ENCODE measurements around the gene ARMC9. TPM values are rescaled to one million over a fixed set of nuclear protein-coding genes. Genes with fewer than 3 reads are reported as not detected.

The ARMC9 gene
- total RNA-seq, 4 donors from 2014 or later: 11.5 to 59.5 (median 14.4) TPM

DNA sequence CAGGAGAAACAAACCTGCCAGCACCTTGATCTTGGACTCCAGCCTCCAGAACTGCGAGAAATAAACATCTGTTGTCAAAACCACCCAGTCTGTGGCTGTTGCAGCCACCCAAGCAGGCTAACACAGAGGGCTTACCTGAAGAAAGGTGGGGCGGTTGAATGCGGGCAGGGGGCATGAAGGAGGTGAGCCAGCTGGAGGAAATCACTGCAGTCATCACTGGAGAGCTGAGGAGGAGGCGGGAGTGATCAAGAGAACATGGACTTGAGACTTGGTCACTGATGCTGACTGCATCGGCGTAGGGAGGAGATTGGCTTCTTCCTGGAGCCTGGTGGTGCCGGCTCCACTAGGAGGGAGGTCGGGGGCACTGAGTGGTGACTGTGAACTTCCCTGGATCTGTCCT lies 14.6 kb upstream of the ARMC9 start:
- intact Hi-C loops (cut with DNase I; ENCODE audit: low total_unique reads) (no loop called here), in situ Hi-C loops (cut with MboI; ENCODE audit: low pct_ligation_motif_present in 1 of 4, low pct_unique_long_range_greater_than_20kb in 1 of 4, low sequenced_read_pairs in 3 of 4) (no loop called here)
- 90 to 92% methylated on average over 6 to 8 of the region's 8 CpGs for WGBS, 2 donors (ENCODE audit: low coverage in 1 of 2)
- Histone ChIP-seq H3K36me3 (no peaks in the 10 kb centered on the region), H3K4me1 (peaks cover 0 to 2% (median 0%) of the 10 kb centered on the region in 4 donors), H3K27ac (no peak overlapping the region), H3K27me3 (no peaks in the 10 kb centered on the region), H3K9me3 (no peaks in the 10 kb centered on the region), H3K4me3 (no peak overlapping the region)
- no peak for DNase-seq
- no peak for TF ChIP-seq EP300 (IDR thresholded peaks at IDR 0.05; ENCODE audit: low read depth)
- TF ChIP-seq POLR2AphosphoS5 (IDR thresholded peaks at IDR 0.05): no peak
- TF ChIP-seq CTCF (IDR thresholded peaks at IDR 0.05): no peak
- no peak for TF ChIP-seq POLR2A (IDR thresholded peaks at IDR 0.05)

- H3K4me1 ChIP-seq: peaks cover 0 to 2% (median 0%) of the 10 kb centered on the region in 4 donors
- intact Hi-C loops (cut with DNase I; ENCODE audit: low total_unique reads): no loop called here
- WGBS, 2 donors (ENCODE audit: low coverage in 1 of 2): 95% methylated on average over 4 of the region's 4 CpGs; no CpG with 5 or more reads in 1 of the 2 donors
- no peaks in the 10 kb centered on the region for H3K9me3 ChIP-seq
- no peak for DNase-seq
- no peak overlapping the region for H3K27ac ChIP-seq
- no peaks in the 10 kb centered on the region for H3K27me3 ChIP-seq
- TF ChIP-seq POLR2AphosphoS5 (IDR thresholded peaks at IDR 0.05) (no peak), EP300 (IDR thresholded peaks at IDR 0.05; ENCODE audit: low read depth) (no peak)
- no peak overlapping the region for H3K4me3 ChIP-seq
- in situ Hi-C loops (cut with MboI; ENCODE audit: low pct_ligation_motif_present in 1 of 4, low pct_unique_long_range_greater_than_20kb in 1 of 4, low sequenced_read_pairs in 3 of 4): no loop called here
- no peaks in the 10 kb centered on the region for H3K36me3 ChIP-seq
Observed at GRCh38 chr2:231184319-231184718, 14.1 kb upstream of the ARMC9 start.

GRCh38 chr2:231185050-231185725 lies 13.2 kb upstream of the ARMC9 start:
- no peak for DNase-seq
- H3K4me3 ChIP-seq: no peak overlapping the region
- H3K27me3 ChIP-seq: no peaks in the 10 kb centered on the region
- H3K4me1 ChIP-seq: peaks cover 0 to 5% (median 3%) of the 10 kb centered on the region in 4 donors
- WGBS, 2 donors (ENCODE audit: low coverage in 1 of 2): 75 to 86% methylated on average over 4 to 8 of the region's 11 CpGs
- TF ChIP-seq POLR2A (IDR thresholded peaks at IDR 0.05) (no peak), CTCF (IDR thresholded peaks at IDR 0.05) (no peak), POLR2AphosphoS5 (IDR thresholded peaks at IDR 0.05) (no peak), EP300 (IDR thresholded peaks at IDR 0.05; ENCODE audit: low read depth) (no peak)
- H3K36me3 ChIP-seq: no peaks in the 10 kb centered on the region
- H3K9me3 ChIP-seq: no peaks in the 10 kb centered on the region
- in situ Hi-C loops (cut with MboI; ENCODE audit: low pct_ligation_motif_present in 1 of 4, low pct_unique_long_range_greater_than_20kb in 1 of 4, low sequenced_read_pairs in 3 of 4) (no loop called here), intact Hi-C loops (cut with DNase I; ENCODE audit: low total_unique reads) (no loop called here)
- no peak overlapping the region for H3K27ac ChIP-seq

- no peak overlapping the region for H3K27ac ChIP-seq
- peaks cover 0 to 12% (median 9%) of the 10 kb centered on the region in 4 donors for H3K4me1 ChIP-seq
- WGBS, 2 donors (ENCODE audit: low coverage in 1 of 2): 48% methylated on average over 2 of the region's 4 CpGs; no CpG with 5 or more reads in 1 of the 2 donors
- intact Hi-C loops (cut with DNase I; ENCODE audit: low total_unique reads) (no loop called here), in situ Hi-C loops (cut with MboI; ENCODE audit: low pct_ligation_motif_present in 1 of 4, low pct_unique_long_range_greater_than_20kb in 1 of 4, low sequenced_read_pairs in 3 of 4) (no loop called here)
- no peaks in the 10 kb centered on the region for H3K27me3 ChIP-seq
- H3K4me3 ChIP-seq: no peak overlapping the region
- H3K9me3 ChIP-seq: no peaks in the 10 kb centered on the region
- H3K36me3 ChIP-seq: no peaks in the 10 kb centered on the region
- no peak for DNase-seq
- TF ChIP-seq POLR2A (IDR thresholded peaks at IDR 0.05) (no peak), POLR2AphosphoS5 (IDR thresholded peaks at IDR 0.05) (no peak), EP300 (IDR thresholded peaks at IDR 0.05; ENCODE audit: low read depth) (no peak), CTCF (IDR thresholded peaks at IDR 0.05) (no peak)
Observed at GRCh38 chr2:231185886-231186285, 12.5 kb upstream of the ARMC9 start.
